Endothelial cell (in vitro differentiated cells): ENCODE results near the gene OR6K3. TPM values are rescaled to one million over a fixed set of nuclear protein-coding genes. Genes with fewer than 3 reads are reported as not detected.

Experiments
- DNase-seq: peaks from one replicate; pipeline ENCODE4 v3.0.0; 2021; ENCODE audit warnings: low spot score
- H3K27ac Mint-ChIP-seq: one replicate; pipeline ENCODE4 v1.8.0; 2021; ENCODE audit warnings: mixed read lengths, inconsistent platforms; ENCODE audit not compliant: unreplicated experiment
- H3K27me3 Mint-ChIP-seq: one replicate; pipeline ENCODE4 v1.8.0; 2021; ENCODE audit warnings: mild to moderate bottlenecking, moderate library complexity, mixed read lengths, inconsistent platforms; ENCODE audit not compliant: unreplicated experiment
- H3K36me3 Mint-ChIP-seq: one replicate; pipeline ENCODE4 v1.8.0; 2021; ENCODE audit warnings: mild to moderate bottlenecking, low read depth, mixed read lengths, inconsistent platforms; ENCODE audit not compliant: unreplicated experiment
- H3K4me1 Mint-ChIP-seq: one replicate; pipeline ENCODE4 v1.8.0; 2021; ENCODE audit warnings: mild to moderate bottlenecking, mixed read lengths, inconsistent platforms; ENCODE audit not compliant: unreplicated experiment
- H3K4me3 Mint-ChIP-seq: one replicate; pipeline ENCODE4 v1.8.0; 2021; ENCODE audit warnings: mild to moderate bottlenecking, mixed read lengths, inconsistent platforms; ENCODE audit not compliant: unreplicated experiment
- H3K9me3 Mint-ChIP-seq: one replicate; pipeline ENCODE4 v1.8.0; 2021; ENCODE audit warnings: mixed read lengths, inconsistent platforms; ENCODE audit not compliant: unreplicated experiment
- CTCF ChIP-seq: fragments of 200-600 bp; sonication (generic); IDR thresholded peaks from one replicate; pipeline ENCODE4 v1.5.0; 2021; ENCODE audit warnings: antibody characterized with exemption; ENCODE audit not compliant: unreplicated experiment
- total RNA-seq: library from RNA; stranded (reverse); fragmentation: NEBNext Ultra II Directional; extraction: Animal tissue kit (Norgen Biotek cat#: 25700); gene quantifications from one replicate; pipeline ENCODE4 v1.2.1, GENCODE V29; 2021; ENCODE audit not compliant: unreplicated experiment

Gene OR6K3
- total RNA-seq, 1 donor from 2014 or later: not detected

GRCh38 chr1:158685085-158685484 lies 35.4 kb downstream of the OR6K3 start:
- Mint-ChIP-seq H3K4me1 (peaks cover 12% of the 10 kb centered on the region), H3K4me3 (no peak overlapping the region), H3K9me3 (no peaks in the 10 kb centered on the region), H3K27ac (no peak overlapping the region), H3K36me3 (no peaks in the 10 kb centered on the region), H3K27me3 (peaks cover 2% of the 10 kb centered on the region)
- no peak for TF ChIP-seq CTCF
- DNase-seq: no peak

- H3K36me3 Mint-ChIP-seq: no peaks in the 10 kb centered on the region
- H3K4me3 Mint-ChIP-seq: no peak overlapping the region
- no peak for TF ChIP-seq CTCF
- no peak overlapping the region for H3K27ac Mint-ChIP-seq
- H3K9me3 Mint-ChIP-seq: no peaks in the 10 kb centered on the region
- peaks cover 12% of the 10 kb centered on the region for H3K4me1 Mint-ChIP-seq
- DNase-seq: no peak
- H3K27me3 Mint-ChIP-seq: peaks cover 2% of the 10 kb centered on the region
Observed at GRCh38 chr1:158681606-158682005, 38.9 kb downstream of the OR6K3 start.

GRCh38 chr1:158679289-158679688 lies 41.2 kb downstream of the OR6K3 start:
- Mint-ChIP-seq H3K9me3 (no peaks in the 10 kb centered on the region), H3K4me1 (peaks cover 12% of the 10 kb centered on the region), H3K27me3 (no peaks in the 10 kb centered on the region), H3K27ac (no peak overlapping the region), H3K4me3 (no peak overlapping the region), H3K36me3 (no peaks in the 10 kb centered on the region)
- no peak for TF ChIP-seq CTCF
- DNase-seq: no peak

- no peaks in the 10 kb centered on the region for H3K27me3 Mint-ChIP-seq
- H3K36me3 Mint-ChIP-seq: no peaks in the 10 kb centered on the region
- peaks cover under 1% of the 10 kb centered on the region for H3K4me1 Mint-ChIP-seq
- TF ChIP-seq CTCF: no peak
- no peaks in the 10 kb centered on the region for H3K9me3 Mint-ChIP-seq
- no peak for DNase-seq
- H3K27ac Mint-ChIP-seq: no peak overlapping the region
- no peak overlapping the region for H3K4me3 Mint-ChIP-seq
Observed at GRCh38 chr1:158675563-158676323, 44.8 kb downstream of the OR6K3 start.

GRCh38 chr1:158674302-158674701 lies 46.2 kb downstream of the OR6K3 start:
- TF ChIP-seq CTCF: no peak
- no peaks in the 10 kb centered on the region for H3K36me3 Mint-ChIP-seq
- no peak for DNase-seq
- H3K9me3 Mint-ChIP-seq: no peaks in the 10 kb centered on the region
- no peaks in the 10 kb centered on the region for H3K27me3 Mint-ChIP-seq
- no peak overlapping the region for H3K4me3 Mint-ChIP-seq
- H3K27ac Mint-ChIP-seq: no peak overlapping the region
- H3K4me1 Mint-ChIP-seq: no peaks in the 10 kb centered on the region

Other genes starting within 250 kb of the OR6K3 start
- not detected for gene OR10R2, start 248.5 kb downstream of the OR6K3 start, total RNA-seq
- gene OR6Y1, start 166.3 kb downstream of the OR6K3 start, total RNA-seq: not detected
- not detected for gene OR6P1, start 150.1 kb downstream of the OR6K3 start, total RNA-seq
- not detected for gene OR10X1, start 140.8 kb downstream of the OR6K3 start, total RNA-seq
- gene OR10Z1, start 115.5 kb downstream of the OR6K3 start, total RNA-seq: not detected
- gene SPTA1, start 34.0 kb downstream of the OR6K3 start, total RNA-seq: 6.1 TPM
- gene OR6K2, start 20.1 kb downstream of the OR6K3 start, total RNA-seq: not detected
- gene OR6K6, start 34.0 kb upstream of the OR6K3 start, total RNA-seq: not detected
- not detected for gene OR6N1, start 51.5 kb upstream of the OR6K3 start, total RNA-seq
- gene OR6N2, start 60.5 kb upstream of the OR6K3 start, total RNA-seq: not detected
- gene MNDA, start 110.6 kb upstream of the OR6K3 start, total RNA-seq: not detected
- not detected for gene PYHIN1, start 210.8 kb upstream of the OR6K3 start, total RNA-seq